HL-60 (cell line): ENCODE data around the gene SNX6.
"Not testable (repeated sequence)": the region's sequence is repeated elsewhere in the genome, so short reads cannot be mapped to it uniquely, and the experiment has no call there.

Experiments
- CTCF ChIP-seq: IDR thresholded peaks from one replicate; pipeline ENCODE4 v1.5.1; 2011; ENCODE audit warnings: low read length, control low read depth, inconsistent platforms; ENCODE audit not compliant: insufficient read depth
- GABPA ChIP-seq: IDR thresholded peaks from 2 replicates; pipeline ENCODE4 v1.6.1; 2012; ENCODE audit warnings: low read depth
- SPI1 ChIP-seq: IDR thresholded peaks from 2 replicates; pipeline ENCODE4 v1.6.1; 2012; ENCODE audit warnings: low read depth, mild to moderate bottlenecking, borderline replicate concordance

GRCh38 chr14:34650006-34650405 lies 20.1 kb upstream of the SNX6 start:
- not testable (repeated sequence) for TF ChIP-seq CTCF, SPI1, GABPA
